Brain microvascular endothelial cell (primary cell): ENCODE results near the gene MPZL1.
A peak's percentile ranks its signal among the peaks of the same experiment; 100 is the strongest.

Experiments used
- DNase-seq: peaks from one replicate; pipeline ENCODE4 v3.0.0-alpha.2; 2020
- H3K27ac ChIP-seq: fragments of 250-450 bp; sonication (Bioruptor Pico); 2 replicates; pipeline ENCODE4 v1.5.1; 2020; ENCODE audit warnings: mild to moderate bottlenecking, moderate library complexity
- H3K27me3 ChIP-seq: fragments of 250-450 bp; sonication (Bioruptor Pico); replicated peaks from 2 replicates; pipeline ENCODE4 v1.5.1; 2020; ENCODE audit warnings: mild to moderate bottlenecking
- H3K36me3 ChIP-seq: fragments of 250-450 bp; sonication (Bioruptor Pico); replicated peaks from 2 replicates; pipeline ENCODE4 v1.5.1; 2020; ENCODE audit warnings: mild to moderate bottlenecking
- H3K4me3 ChIP-seq: 2 replicates; pipeline ENCODE4 v1.5.1; 2011; ENCODE audit warnings: low read depth, mild to moderate bottlenecking, control low read depth, low read length, moderate library complexity
- CTCF ChIP-seq: IDR thresholded peaks from 2 replicates; pipeline ENCODE4 v1.5.1; 2011; ENCODE audit warnings: low read depth, mild to moderate bottlenecking, moderate library complexity, low read length, control low read depth, inconsistent platforms; ENCODE audit errors: missing control alignments
- in situ Hi-C: cut with HindIII; loops from 2 replicates; pipeline ENCODE4 v1.10.0; 2017; ENCODE audit warnings: low sequenced_read_pairs, low pct_ligation_motif_present

The MPZL1 gene

DNA sequence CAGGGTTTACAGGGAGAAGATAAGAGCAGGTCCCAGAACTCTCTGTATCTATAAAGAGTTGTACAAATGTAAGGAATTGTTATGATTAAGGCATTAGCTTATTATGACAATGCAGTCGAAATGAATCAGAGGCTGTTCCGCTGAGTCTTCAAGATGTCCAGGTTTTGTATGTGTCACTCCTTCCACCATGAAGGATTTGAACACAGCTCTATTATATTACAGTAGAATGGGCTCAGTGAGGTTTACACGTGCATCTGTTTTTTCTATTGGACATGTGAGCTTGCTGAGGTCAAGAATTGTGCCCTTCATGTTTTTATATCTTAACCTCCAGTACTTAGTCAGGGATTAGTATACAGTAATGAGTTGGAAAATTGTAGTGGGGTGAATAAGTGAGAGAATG lies 86.3 kb downstream of the MPZL1 start:
- in situ Hi-C loops = no loop called here
- Histone ChIP-seq H3K4me3 (no peak overlapping the region), H3K27me3 (no peaks in the 10 kb centered on the region), H3K27ac (peak overlapping the region; percentile 1), H3K36me3 (no peaks in the 10 kb centered on the region)
- peak; percentile 73 for DNase-seq
- no peak for TF ChIP-seq CTCF

GRCh38 chr1:167808690-167809089 lies 86.9 kb downstream of the MPZL1 start:
- Histone ChIP-seq H3K27me3 (no peaks in the 10 kb centered on the region), H3K27ac (peak overlapping the region; percentile 1), H3K4me3 (no peak overlapping the region), H3K36me3 (no peaks in the 10 kb centered on the region)
- no peak for TF ChIP-seq CTCF
- DNase-seq = no peak
- in situ Hi-C loops = no loop called here

DNA sequence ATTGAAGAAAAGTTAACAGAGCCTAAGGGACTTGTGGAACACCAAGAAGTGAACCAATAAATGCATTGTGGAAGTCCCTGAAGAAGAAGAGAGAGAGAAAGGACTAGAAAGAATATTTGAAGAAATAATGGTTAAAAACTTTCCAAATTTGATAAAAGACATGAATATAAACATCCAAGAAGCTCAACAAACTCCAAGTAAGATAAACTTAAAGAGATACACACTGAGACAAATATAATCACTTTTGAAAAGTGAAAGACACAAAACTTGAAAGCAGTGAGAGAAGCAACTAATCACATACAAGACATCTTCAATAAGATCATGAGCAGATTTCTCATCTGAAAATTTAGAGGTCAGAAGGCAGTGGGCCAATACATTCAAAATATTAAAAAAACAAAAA lies 91.2 kb downstream of the MPZL1 start:
- no peak overlapping the region for H3K27ac ChIP-seq
- in situ Hi-C loops = no loop called here
- no peak overlapping the region for H3K4me3 ChIP-seq
- H3K36me3 ChIP-seq = no peaks in the 10 kb centered on the region
- no peak for TF ChIP-seq CTCF
- DNase-seq = no peak
- no peaks in the 10 kb centered on the region for H3K27me3 ChIP-seq

DNA sequence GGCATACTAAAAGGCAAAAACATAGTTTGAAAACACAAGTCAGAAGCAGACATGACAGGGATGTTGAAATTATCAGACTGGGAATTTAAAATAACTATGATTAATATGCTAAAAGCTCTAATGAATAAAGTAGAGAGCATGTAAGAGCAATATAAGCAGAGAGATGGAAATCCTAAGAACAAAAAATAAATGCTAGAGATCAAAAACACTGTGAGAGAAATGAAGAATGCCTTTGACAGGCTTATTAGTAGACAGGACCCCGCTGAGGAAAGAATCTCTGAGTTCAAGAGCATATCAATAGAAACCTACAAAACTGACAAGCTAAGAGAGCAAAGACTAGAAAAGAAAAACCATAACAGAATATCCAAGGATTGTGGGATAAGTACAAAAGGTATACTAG lies 93.9 kb downstream of the MPZL1 start:
- Histone ChIP-seq H3K27me3 (no peaks in the 10 kb centered on the region), H3K36me3 (no peaks in the 10 kb centered on the region), H3K4me3 (no peak overlapping the region), H3K27ac (no peak overlapping the region)
- TF ChIP-seq CTCF = no peak
- in situ Hi-C loops = no loop called here
- DNase-seq = no peak

DNA sequence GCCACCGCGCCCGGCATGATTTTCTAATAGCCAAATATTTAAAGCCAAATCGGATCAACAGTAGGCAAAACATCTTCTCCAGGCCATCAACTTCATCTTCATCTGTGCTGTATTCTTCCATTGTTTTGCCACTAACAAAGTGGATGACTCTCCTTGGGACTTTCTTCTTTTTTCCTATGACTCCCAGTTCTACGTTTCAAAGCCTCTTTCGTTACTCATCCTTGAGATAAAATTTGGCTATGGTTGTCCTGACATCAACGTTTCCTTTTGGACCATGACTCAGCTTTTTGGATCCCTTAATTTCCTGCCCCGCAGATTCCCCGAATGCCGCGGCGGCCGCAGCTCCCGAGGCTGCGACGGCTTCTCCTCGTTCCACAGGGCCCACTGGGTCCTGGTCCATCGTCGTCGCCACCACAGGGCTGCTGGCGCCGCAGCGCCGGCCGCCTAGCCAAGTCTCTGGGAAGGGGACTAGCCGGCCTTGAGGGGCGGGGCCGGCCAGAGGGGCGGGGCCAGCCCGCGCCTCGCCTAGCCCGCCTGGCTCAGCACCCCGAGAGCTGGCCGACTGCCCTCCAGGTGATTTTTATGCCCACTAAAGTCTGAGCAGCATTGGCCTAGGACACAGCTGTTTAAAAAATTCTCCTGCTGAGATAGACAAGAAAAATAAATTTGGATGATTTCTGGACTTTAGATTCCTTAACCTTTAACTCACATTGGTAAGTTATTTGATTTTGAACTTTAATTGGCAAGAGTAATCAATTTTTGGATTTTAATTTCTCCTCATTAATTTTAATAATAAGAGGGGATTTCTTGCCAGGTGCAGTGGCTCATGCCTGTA lies 98.3 kb downstream of the MPZL1 start:
- Histone ChIP-seq H3K27ac (peak overlapping the region; percentile 77), H3K4me3 (peak overlapping the region; percentile 2), H3K36me3 (no peaks in the 10 kb centered on the region), H3K27me3 (no peaks in the 10 kb centered on the region)
- in situ Hi-C loops = no loop called here
- peak; percentile 95 for DNase-seq
- no peak for TF ChIP-seq CTCF
